HL-60 (cell line): ENCODE measurements around the gene SHROOM1.

Experiments used
- DNase-seq, 2 experiments: peaks; one replicate each; pipeline ENCODE4 v3.0.0-alpha.2; 2010 to 2020; ENCODE audit warnings: low read depth in 1 of 2, low spot score in 1 of 2
- H3K27ac ChIP-seq: fragments of 250-450 bp; sonication (Bioruptor Pico); replicated peaks from 2 replicates; pipeline ENCODE4 v1.5.1; 2020; ENCODE audit warnings: mild to moderate bottlenecking, moderate library complexity
- H3K27me3 ChIP-seq: fragments of 250-450 bp; sonication (Bioruptor Pico); 2 replicates; pipeline ENCODE4 v1.5.1; 2021; ENCODE audit warnings: mild to moderate bottlenecking, moderate library complexity; ENCODE audit not compliant: insufficient read depth, poor library complexity, severe bottlenecking
- H3K4me3 ChIP-seq: replicated peaks from 2 replicates; pipeline ENCODE4 v1.5.1; 2011; ENCODE audit warnings: mild to moderate bottlenecking, control low read depth, low read length; ENCODE audit not compliant: insufficient read depth
- CTCF ChIP-seq: IDR thresholded peaks from one replicate; pipeline ENCODE4 v1.5.1; 2011; ENCODE audit warnings: low read length, control low read depth, inconsistent platforms; ENCODE audit not compliant: insufficient read depth
- GABPA ChIP-seq: IDR thresholded peaks from 2 replicates; pipeline ENCODE4 v1.6.1; 2012; ENCODE audit warnings: low read depth
- POLR2AphosphoS5 ChIP-seq: IDR thresholded peaks from 2 replicates; pipeline ENCODE4 v1.6.1; 2012; ENCODE audit warnings: low read depth
- REST ChIP-seq: IDR thresholded peaks from 2 replicates; pipeline ENCODE4 v1.6.1; 2012; ENCODE audit warnings: low read depth; ENCODE audit not compliant: insufficient replicate concordance
- SPI1 ChIP-seq: IDR thresholded peaks from 2 replicates; pipeline ENCODE4 v1.6.1; 2012; ENCODE audit warnings: low read depth, mild to moderate bottlenecking, borderline replicate concordance

Gene SHROOM1

GRCh38 chr5:132782101-132782500, 48.3 kb downstream of the SHROOM1 start:
- DNase-seq = peak; percentile 5 to 15
- H3K27me3 ChIP-seq = no peaks in the 10 kb centered on the region
- TF ChIP-seq POLR2AphosphoS5 = no peak
- TF ChIP-seq CTCF = no peak
- TF ChIP-seq SPI1 = no peak
- no peak overlapping the region for H3K27ac ChIP-seq
- no peak overlapping the region for H3K4me3 ChIP-seq

- Histone ChIP-seq H3K4me3 (no peak overlapping the region), H3K27ac (no peak overlapping the region), H3K27me3 (no peaks in the 10 kb centered on the region)
- DNase-seq = no peak
- no peak for TF ChIP-seq REST
- TF ChIP-seq GABPA = no peak
- TF ChIP-seq SPI1 = no peak
- no peak for TF ChIP-seq POLR2AphosphoS5
- TF ChIP-seq CTCF = no peak
Observed at GRCh38 chr5:132781029-132781428, 49.4 kb downstream of the SHROOM1 start.

GRCh38 chr5:132780577-132780976, 49.9 kb downstream of the SHROOM1 start:
- no peaks in the 10 kb centered on the region for H3K27me3 ChIP-seq
- H3K27ac ChIP-seq = no peak overlapping the region
- H3K4me3 ChIP-seq = no peak overlapping the region
- no peak for TF ChIP-seq SPI1
- no peak for TF ChIP-seq CTCF
- TF ChIP-seq GABPA = no peak
- TF ChIP-seq REST = no peak
- no peak for TF ChIP-seq POLR2AphosphoS5
- no peak for DNase-seq

DNA sequence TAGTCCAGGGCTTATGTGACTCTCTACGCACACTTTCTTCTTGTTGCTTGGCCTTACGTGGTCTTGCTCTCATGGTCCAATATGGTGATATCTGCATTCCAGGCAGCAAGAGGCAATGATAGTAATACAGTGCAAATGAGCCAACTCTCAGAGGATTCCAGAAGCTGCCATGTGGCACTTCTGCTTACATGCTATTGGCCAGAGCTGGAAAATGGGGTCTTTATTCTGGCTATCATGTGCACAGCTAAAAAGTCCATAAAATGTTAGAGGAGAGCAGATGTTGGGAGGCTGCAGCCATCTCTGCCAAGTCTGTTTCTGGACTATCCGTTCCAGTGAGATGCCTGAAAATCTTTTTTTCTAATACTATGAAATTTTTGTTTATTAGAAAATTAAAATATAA, 50.5 kb downstream of the SHROOM1 start:
- Histone ChIP-seq H3K27me3 (no peaks in the 10 kb centered on the region), H3K4me3 (no peak overlapping the region), H3K27ac (no peak overlapping the region)
- no peak for TF ChIP-seq SPI1
- no peak for DNase-seq
